ENCODE measurements around the gene MCF2L. TPM values are rescaled to one million over a fixed set of nuclear protein-coding genes. Genes with fewer than 3 reads are reported as not detected.

The MCF2L gene
- total and polyA plus RNA-seq, 2 experiments from 2014 or later = 4.8 to 25.6 TPM

DNA sequence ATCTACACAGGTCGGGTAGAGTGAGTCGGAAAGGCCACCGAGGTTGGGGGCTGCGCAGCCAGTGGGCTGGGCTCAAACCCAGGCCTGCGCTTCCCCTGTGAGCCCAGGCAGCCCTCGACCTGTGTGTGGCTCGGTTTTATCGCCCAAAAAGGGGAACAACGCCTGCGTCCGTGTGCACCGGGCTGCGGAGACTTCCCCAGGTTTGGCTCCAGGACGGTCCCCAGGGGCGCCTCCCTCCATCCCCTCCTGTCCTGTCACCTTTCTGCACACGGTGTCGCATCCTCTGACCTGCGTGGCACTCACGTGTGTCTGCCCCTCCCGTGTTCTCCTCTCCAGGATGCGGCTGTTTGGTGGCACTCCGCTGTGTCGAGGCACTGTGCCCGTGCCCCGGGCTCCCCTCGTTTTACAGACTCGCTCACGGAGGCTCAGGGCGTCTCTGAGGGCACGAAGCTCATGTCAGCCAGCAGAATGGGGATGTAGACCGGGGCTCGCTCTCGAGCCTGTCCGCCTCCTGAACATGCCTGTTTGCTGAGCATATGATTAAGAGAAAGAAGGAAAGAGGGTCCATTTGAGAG, 25.9 kb downstream of the MCF2L start (continued):
- TF ChIP-seq, protein P1, sequence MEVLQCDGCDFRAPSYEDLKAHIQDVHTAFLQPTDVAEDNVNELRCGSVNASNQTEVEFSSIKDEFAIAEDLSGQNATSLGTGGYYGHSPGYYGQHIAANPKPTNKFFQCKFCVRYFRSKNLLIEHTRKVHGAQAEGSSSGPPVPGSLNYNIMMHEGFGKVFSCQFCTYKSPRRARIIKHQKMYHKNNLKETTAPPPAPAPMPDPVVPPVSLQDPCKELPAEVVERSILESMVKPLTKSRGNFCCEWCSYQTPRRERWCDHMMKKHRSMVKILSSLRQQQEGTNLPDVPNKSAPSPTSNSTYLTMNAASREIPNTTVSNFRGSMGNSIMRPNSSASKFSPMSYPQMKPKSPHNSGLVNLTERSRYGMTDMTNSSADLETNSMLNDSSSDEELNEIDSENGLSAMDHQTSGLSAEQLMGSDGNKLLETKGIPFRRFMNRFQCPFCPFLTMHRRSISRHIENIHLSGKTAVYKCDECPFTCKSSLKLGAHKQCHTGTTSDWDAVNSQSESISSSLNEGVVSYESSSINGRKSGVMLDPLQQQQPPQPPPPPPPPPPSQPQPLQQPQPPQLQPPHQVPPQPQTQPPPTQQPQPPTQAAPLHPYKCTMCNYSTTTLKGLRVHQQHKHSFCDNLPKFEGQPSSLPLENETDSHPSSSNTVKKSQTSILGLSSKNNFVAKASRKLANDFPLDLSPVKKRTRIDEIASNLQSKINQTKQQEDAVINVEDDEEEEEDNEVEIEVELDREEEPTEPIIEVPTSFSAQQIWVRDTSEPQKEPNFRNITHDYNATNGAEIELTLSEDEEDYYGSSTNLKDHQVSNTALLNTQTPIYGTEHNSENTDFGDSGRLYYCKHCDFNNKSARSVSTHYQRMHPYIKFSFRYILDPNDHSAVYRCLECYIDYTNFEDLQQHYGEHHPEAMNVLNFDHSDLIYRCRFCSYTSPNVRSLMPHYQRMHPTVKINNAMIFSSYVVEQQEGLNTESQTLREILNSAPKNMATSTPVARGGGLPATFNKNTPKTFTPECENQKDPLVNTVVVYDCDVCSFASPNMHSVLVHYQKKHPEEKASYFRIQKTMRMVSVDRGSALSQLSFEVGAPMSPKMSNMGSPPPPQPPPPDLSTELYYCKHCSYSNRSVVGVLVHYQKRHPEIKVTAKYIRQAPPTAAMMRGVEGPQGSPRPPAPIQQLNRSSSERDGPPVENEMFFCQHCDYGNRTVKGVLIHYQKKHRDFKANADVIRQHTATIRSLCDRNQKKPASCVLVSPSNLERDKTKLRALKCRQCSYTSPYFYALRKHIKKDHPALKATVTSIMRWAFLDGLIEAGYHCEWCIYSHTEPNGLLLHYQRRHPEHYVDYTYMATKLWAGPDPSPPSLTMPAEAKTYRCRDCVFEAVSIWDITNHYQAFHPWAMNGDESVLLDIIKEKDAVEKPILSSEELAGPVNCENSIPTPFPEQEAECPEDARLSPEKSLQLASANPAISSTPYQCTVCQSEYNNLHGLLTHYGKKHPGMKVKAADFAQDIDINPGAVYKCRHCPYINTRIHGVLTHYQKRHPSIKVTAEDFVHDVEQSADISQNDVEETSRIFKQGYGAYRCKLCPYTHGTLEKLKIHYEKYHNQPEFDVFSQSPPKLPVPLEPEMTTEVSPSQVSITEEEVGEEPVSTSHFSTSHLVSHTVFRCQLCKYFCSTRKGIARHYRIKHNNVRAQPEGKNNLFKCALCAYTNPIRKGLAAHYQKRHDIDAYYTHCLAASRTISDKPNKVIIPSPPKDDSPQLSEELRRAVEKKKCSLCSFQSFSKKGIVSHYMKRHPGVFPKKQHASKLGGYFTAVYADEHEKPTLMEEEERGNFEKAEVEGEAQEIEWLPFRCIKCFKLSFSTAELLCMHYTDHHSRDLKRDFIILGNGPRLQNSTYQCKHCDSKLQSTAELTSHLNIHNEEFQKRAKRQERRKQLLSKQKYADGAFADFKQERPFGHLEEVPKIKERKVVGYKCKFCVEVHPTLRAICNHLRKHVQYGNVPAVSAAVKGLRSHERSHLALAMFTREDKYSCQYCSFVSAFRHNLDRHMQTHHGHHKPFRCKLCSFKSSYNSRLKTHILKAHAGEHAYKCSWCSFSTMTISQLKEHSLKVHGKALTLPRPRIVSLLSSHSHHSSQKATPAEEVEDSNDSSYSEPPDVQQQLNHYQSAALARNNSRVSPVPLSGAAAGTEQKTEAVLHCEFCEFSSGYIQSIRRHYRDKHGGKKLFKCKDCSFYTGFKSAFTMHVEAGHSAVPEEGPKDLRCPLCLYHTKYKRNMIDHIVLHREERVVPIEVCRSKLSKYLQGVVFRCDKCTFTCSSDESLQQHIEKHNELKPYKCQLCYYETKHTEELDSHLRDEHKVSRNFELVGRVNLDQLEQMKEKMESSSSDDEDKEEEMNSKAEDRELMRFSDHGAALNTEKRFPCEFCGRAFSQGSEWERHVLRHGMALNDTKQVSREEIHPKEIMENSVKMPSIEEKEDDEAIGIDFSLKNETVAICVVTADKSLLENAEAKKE (CRISPR knock-in tag; IDR thresholded peaks at IDR 0.05) = no peak
- TF ChIP-seq ZNF331 (CRISPR knock-in tag; IDR thresholded peaks at IDR 0.05; ENCODE audit: low read depth) (no peak), CREB1 (CRISPR knock-in tag; IDR thresholded peaks at IDR 0.05; ENCODE audit: low read depth) (no peak), EZH2 (IDR thresholded peaks at IDR 0.05; ENCODE audit: low read depth, unreplicated experiment) (no peak), NANOG (IDR thresholded peaks at IDR 0.05; ENCODE audit: borderline replicate concordance) (no peak)

DNA sequence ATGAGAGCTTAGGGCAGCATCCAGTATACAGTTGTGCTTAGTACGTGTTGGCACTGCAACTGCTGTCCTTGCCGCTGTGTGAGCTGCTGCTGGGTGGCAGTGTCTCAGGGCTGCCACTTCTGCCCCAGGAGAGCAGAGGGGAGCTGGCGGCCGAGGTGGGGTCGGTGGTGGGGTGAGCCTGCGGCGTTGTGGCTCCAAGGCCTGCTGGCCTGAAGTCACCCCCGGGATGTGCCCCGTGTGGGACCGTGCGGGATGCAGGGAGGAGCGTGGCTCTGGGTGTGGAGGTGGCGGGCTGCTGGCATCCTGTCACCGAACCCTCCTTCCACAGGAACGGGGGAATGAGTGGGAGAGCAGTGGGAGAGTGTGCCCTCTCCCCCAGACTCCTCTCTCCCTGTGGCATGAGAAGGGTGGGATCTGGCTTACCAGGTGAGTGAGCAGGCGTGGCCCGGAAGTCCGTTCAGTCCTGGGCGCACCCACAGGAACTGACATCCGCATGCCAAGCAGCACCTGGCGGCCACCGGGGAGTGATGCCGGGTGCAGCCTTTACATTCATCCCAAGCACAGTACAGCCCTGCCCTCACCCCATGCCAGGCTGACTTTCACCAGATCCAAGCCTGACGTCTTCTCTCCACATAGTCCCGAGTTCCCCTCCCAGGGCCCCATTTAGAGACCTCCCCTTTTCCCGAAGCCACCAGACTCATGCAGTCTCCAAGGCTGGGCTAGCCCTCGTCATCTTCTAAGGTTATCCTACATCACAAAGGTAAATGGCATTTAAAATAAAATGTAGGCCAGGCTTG, 26.6 kb downstream of the MCF2L start:
- Histone ChIP-seq H3K4me1 (ENCODE audit: insufficient read depth) (no peaks in the 10 kb centered on the region), H3F3A (replicated peaks; ENCODE audit: low read depth) (no peaks in the 10 kb centered on the region), H3K27ac (ENCODE audit: low read depth) (no peak overlapping the region), H3K79me2 (replicated peaks; ENCODE audit: insufficient read depth) (no peaks in the 10 kb centered on the region), H3K27me3 (ENCODE audit: insufficient read depth) (no peaks in the 10 kb centered on the region), H3K4me2 (no peak overlapping the region), H4K20me1 (replicated peaks; ENCODE audit: insufficient read depth) (no peaks in the 10 kb centered on the region), H3K4me3 (no peak overlapping the region), H2AFZ (no peak overlapping the region), H3K36me3 (ENCODE audit: insufficient read depth) (no peaks in the 10 kb centered on the region), H3K9me2 (ENCODE audit: insufficient read depth) (no peaks in the 10 kb centered on the region)
- no peaks in the 10 kb centered on the region; the same call in 2 of the 3 replicates for H3K9me3 Mint-ChIP-seq
- peaks cover 10% of the 10 kb centered on the region for H3K4me1 Mint-ChIP-seq
- H3K4me3 Mint-ChIP-seq = no peak overlapping the region
- no peak for DNase-seq (ENCODE audit: low spot score)
- no peak for ATAC-seq
- H3K27me3 Mint-ChIP-seq (ENCODE audit: insufficient read depth, low read depth, poor library complexity) = peaks cover 17% of the 10 kb centered on the region
- H3K27ac Mint-ChIP-seq = peak overlapping the region; percentile 19; the same call in 1 of the 2 replicates
- H3K36me3 Mint-ChIP-seq (ENCODE audit: low read depth) = no peaks in the 10 kb centered on the region; the same call in 2 of the 3 replicates
- TF ChIP-seq EZH2 (IDR thresholded peaks at IDR 0.05; ENCODE audit: low read depth, unreplicated experiment) = no peak
- TF ChIP-seq NANOG (IDR thresholded peaks at IDR 0.05; ENCODE audit: borderline replicate concordance) = no peak
- TF ChIP-seq POLR2AphosphoS5 (IDR thresholded peaks at IDR 0.05; ENCODE audit: low read depth) = no peak
- TF ChIP-seq, protein P1 (CRISPR knock-in tag; IDR thresholded peaks at IDR 0.05) = no peak
- TF ChIP-seq ZNF114 (CRISPR knock-in tag; IDR thresholded peaks at IDR 0.05) = no peak
